Measurements from ENCODE around the gene TSHR. TPM values are rescaled to one million over a fixed set of nuclear protein-coding genes. Genes with fewer than 3 reads are reported as not detected.

The TSHR gene
- total RNA-seq, 1 donor from 2014 or later: not detected

- peak; percentile 62 for DNase-seq (ENCODE audit: low read depth)
- TF ChIP-seq CTCF (conservative IDR thresholded peaks at IDR 0.05; ENCODE audit: low read depth, low read length): no peak
- no peak overlapping the region for H3K4me3 ChIP-seq (ENCODE audit: low read depth, low read length)
These were observed 181.9 kb downstream of the TSHR start for GRCh38 chr14:81137316-81137715.

- DNase-seq (ENCODE audit: low read depth): no peak
- no peak overlapping the region for H3K4me3 ChIP-seq (ENCODE audit: low read depth, low read length)
- no peak for TF ChIP-seq CTCF (conservative IDR thresholded peaks at IDR 0.05; ENCODE audit: low read depth, low read length)
These were observed 183.0 kb downstream of the TSHR start for GRCh38 chr14:81138429-81138828.

- TF ChIP-seq CTCF (conservative IDR thresholded peaks at IDR 0.05; ENCODE audit: low read depth, low read length): no peak
- H3K4me3 ChIP-seq (ENCODE audit: low read depth, low read length): no peak overlapping the region
- no peak for DNase-seq (ENCODE audit: low read depth)
These were observed 186.0 kb downstream of the TSHR start for GRCh38 chr14:81141426-81141825.

- no peak for DNase-seq (ENCODE audit: low read depth)
- no peak for TF ChIP-seq CTCF (conservative IDR thresholded peaks at IDR 0.05; ENCODE audit: low read depth, low read length)
- H3K4me3 ChIP-seq (ENCODE audit: low read depth, low read length): no peak overlapping the region
These were observed 188.4 kb downstream of the TSHR start for GRCh38 chr14:81143793-81144192.

- TF ChIP-seq CTCF (conservative IDR thresholded peaks at IDR 0.05; ENCODE audit: low read depth, low read length): no peak
- H3K4me3 ChIP-seq (ENCODE audit: low read depth, low read length): no peak overlapping the region
- no peak for DNase-seq (ENCODE audit: low read depth)
These were observed 189.6 kb downstream of the TSHR start for GRCh38 chr14:81144824-81145603.

- no peak for TF ChIP-seq CTCF (conservative IDR thresholded peaks at IDR 0.05; ENCODE audit: low read depth, low read length)
- H3K4me3 ChIP-seq (ENCODE audit: low read depth, low read length): no peak overlapping the region
- DNase-seq (ENCODE audit: low read depth): no peak
These were observed 191.9 kb downstream of the TSHR start for GRCh38 chr14:81147140-81147897.

All from epithelial cell of proximal tubule (primary cell).